T-cell (primary cell): ENCODE data around the gene SAMD1. TPM values are rescaled to one million over a fixed set of nuclear protein-coding genes. Genes with fewer than 3 reads are reported as not detected.
A peak's percentile ranks its signal among the peaks of the same experiment; 100 is the strongest.

ENCODE experiments used
- ATAC-seq, 4 experiments: fragments of 200-7000 bp in 3 of 4; fragments of 150-1000 bp in 1 of 4; cut with Tn5 transposase; replicated peaks in 1 of 4; 1 replicate in 3 of 4; 2 replicates in 1 of 4; pipeline ENCODE4 v1.10.0; 2021; ENCODE audit warnings: moderate library complexity in 3 of 4, mild to moderate bottlenecking in 2 of 4, moderate number of reproducible peaks in 1 of 4
- CTCF ChIA-PET, 2 donors: fragments of 300-600 bp; sonication (Branson Sonifier 250); formaldehyde crosslinking; loops; one replicate each; lab custom pipeline; 2022; ENCODE audit warnings: antibody characterized with exemption in 2 of 2; lab: Charles Lee
- POLR2A ChIA-PET, 2 donors: fragments of 300-600 bp; sonication (Branson Sonifier 250); formaldehyde crosslinking; loops; one replicate each; lab custom pipeline; 2022; ENCODE audit warnings: antibody characterized with exemption in 2 of 2; lab: Charles Lee
- DNase-seq, 35 experiments: peaks; one replicate each; pipeline versions ENCODE4 v3.0.0 to v3.0.0-alpha.2; 2013 to 2023
- H3K27ac ChIP-seq: one replicate; pipeline ENCODE4 v1.5.1; 2013; ENCODE audit warnings: low read length
- H3K27me3 ChIP-seq, 2 experiments: replicated peaks in 1 of 2; 1 replicate in 1 of 2; 2 replicates in 1 of 2; pipeline versions ENCODE4 v1.6.1 to v1.7.0; 2013; ENCODE audit warnings: low read length in 1 of 2, mixed read lengths in 1 of 2; ENCODE audit not compliant: control insufficient read depth in 2 of 2, insufficient read depth in 2 of 2; ENCODE audit errors: extremely low read depth in 1 of 2
- H3K36me3 ChIP-seq, 2 donors: 1 replicate in 1 of 2; 2 replicates in 1 of 2; pipeline versions ENCODE4 v1.6.1 to v1.7.0; 2013; ENCODE audit warnings: low read length in 1 of 2; ENCODE audit not compliant: control insufficient read depth in 2 of 2, insufficient read depth in 1 of 2; ENCODE audit errors: extremely low read depth in 1 of 2
- H3K4me1 ChIP-seq, 2 experiments: 1 replicate in 1 of 2; 2 replicates in 1 of 2; pipeline versions ENCODE4 v1.6.1 to v1.7.0; 2013; ENCODE audit warnings: low read length in 2 of 2, mixed read lengths in 1 of 2; ENCODE audit not compliant: insufficient read depth in 2 of 2, control insufficient read depth in 1 of 2; ENCODE audit errors: extremely low read depth in 1 of 2
- H3K4me3 ChIP-seq, 2 donors: 1 replicate in 1 of 2; 2 replicates in 1 of 2; pipeline versions ENCODE4 v1.5.1 to v1.7.0; 2013; ENCODE audit warnings: mild to moderate bottlenecking in 2 of 2, low read length in 1 of 2, moderate library complexity in 1 of 2; ENCODE audit not compliant: control insufficient read depth in 1 of 2; ENCODE audit errors: extremely low read depth in 1 of 2
- H3K9me3 ChIP-seq: 2 replicates; pipeline ENCODE4 v1.7.0; 2013
- H3K27ac Mint-ChIP-seq, 2 donors: one replicate each; pipeline ENCODE4 v1.8.0; 2020 to 2021; ENCODE audit warnings: mild to moderate bottlenecking in 2 of 2, mixed read lengths in 2 of 2
- H3K27me3 Mint-ChIP-seq, 2 donors: one replicate each; pipeline ENCODE4 v1.8.0; 2021 to 2022; ENCODE audit warnings: mixed read lengths in 2 of 2
- H3K36me3 Mint-ChIP-seq: one replicate; pipeline ENCODE4 v1.8.0; 2021; ENCODE audit warnings: mixed read lengths
- H3K4me1 Mint-ChIP-seq, 3 donors: one replicate each; pipeline ENCODE4 v1.8.0; 2020 to 2022; ENCODE audit warnings: mixed read lengths in 3 of 3, mild to moderate bottlenecking in 1 of 3
- H3K4me3 Mint-ChIP-seq, 3 donors: one replicate each; pipeline ENCODE4 v1.8.0; 2020 to 2022; ENCODE audit warnings: mild to moderate bottlenecking in 3 of 3, mixed read lengths in 3 of 3, moderate library complexity in 3 of 3
- H3K9me3 Mint-ChIP-seq, 3 donors: one replicate each; pipeline ENCODE4 v1.8.0; 2020 to 2022; ENCODE audit warnings: mixed read lengths in 3 of 3
- WGBS: methylation state at CpG from one replicate; pipeline ENCODE4 v1.1.5; 2013; ENCODE audit warnings: missing lambda C conversion rate; ENCODE audit not compliant: insufficient coverage; 5-methylcytosine and 5-hydroxymethylcytosine counted together
- total RNA-seq, 35 experiments: library from RNA in 6 of 35; stranded (reverse) in 6 of 35; fragments of 120-200 nt in 1 of 35; gene quantifications; one replicate each; pipeline versions ENCODE4 v1.2.1 to v1.2.4 and lab custom pipeline; 2013 to 2026

Gene SAMD1
- total RNA-seq, 5 donors from 2014 or later (not counting 1 experiment from before 2014, with no cell fraction given): 38.9 to 75.0 (median 59.2) TPM

DNA sequence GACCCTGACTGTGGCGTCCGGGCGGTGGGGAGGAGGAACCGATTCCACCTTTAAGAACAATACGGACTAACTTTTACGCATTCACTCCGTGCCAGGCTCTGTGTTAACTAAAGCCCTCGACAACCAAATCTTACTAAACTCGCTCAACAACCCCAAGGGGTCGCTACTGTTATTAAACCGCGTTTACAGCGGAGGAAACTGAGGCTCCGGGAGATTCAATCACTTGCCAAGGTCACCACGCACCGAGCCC, 1.2 kb downstream of the SAMD1 start:
- H3K4me3 Mint-ChIP-seq: peak overlapping the region; percentile 72 to 84 (median 73)
- H3K4me3 ChIP-seq: peak overlapping the region in 1 of 2 donors; percentile 35

DNA sequence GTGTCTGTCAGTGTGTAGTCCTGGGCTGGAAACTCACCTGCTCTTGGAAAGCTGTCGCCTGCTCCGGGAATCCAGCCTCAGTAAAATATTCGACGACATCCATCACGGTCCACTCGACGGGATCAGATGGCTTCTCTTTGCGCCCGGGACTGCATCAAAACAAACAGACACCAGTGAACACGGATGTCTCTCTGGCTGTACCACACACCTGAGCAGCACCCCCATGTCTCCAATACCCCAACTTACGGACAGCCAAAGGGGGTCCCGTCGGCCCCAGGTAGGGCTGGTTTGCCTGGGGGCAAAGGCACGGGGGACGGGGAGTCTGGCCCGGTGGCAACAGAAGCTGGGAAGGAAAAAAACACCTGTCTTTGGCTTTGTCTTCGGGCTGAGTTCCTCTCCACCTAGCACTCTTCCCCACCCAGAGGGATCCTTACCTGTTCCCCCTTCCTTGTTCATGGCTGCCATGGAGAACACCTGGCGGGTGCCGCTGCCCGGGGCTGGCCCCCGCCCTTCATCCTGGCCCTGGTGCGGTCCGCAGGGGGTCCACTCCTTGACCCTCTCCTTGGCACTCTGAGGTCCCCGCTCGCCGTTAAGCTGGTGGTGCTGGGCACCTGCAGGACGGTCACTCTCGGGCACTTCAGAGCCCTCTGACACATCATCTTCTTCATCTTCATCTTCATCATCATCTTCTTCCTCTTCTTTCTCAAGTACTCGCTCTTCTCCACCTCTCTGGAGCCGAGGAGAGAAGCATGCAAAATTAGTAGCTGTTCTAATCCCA, 1.7 kb downstream of the SAMD1 start:
- POLR2A ChIA-PET: interaction anchor here in 1 of 2 donors (0.8 kb wide), 1 partner anchor 16 kb away, joined by 3 read pairs; no protein-coding TSS in a partner anchor

More for the DNA sequence above, 1.2 kb downstream of the SAMD1 start:
- CTCF ChIA-PET: no interaction called here
- Mint-ChIP-seq H3K36me3 (peaks cover 10% of the 10 kb centered on the region), H3K27ac (peak overlapping the region; percentile 56 to 84), H3K4me1 (peaks cover 15 to 22% (median 17%) of the 10 kb centered on the region in 3 donors), H3K27me3 (peaks cover 0 to 2% of the 10 kb centered on the region in 2 donors), H3K9me3 (peaks cover 0 to 7% (median 0%) of the 10 kb centered on the region in 3 donors)
- POLR2A ChIA-PET: interaction anchor here in 1 of 2 donors (0.8 kb wide), 1 partner anchor 16 kb away, joined by 3 read pairs; no protein-coding TSS in a partner anchor
- H3K36me3 ChIP-seq: peaks cover 6% of the 10 kb centered on the region in 2 donors
- H3K9me3 ChIP-seq: no peaks in the 10 kb centered on the region
- no peak for ATAC-seq
- peak in 4 of 35 experiments; percentile 12 to 56 (median 25) for DNase-seq
- no peaks in the 10 kb centered on the region for H3K27me3 ChIP-seq
- H3K4me1 ChIP-seq: peaks cover 0 to 23% of the 10 kb centered on the region in 2 experiments
- H3K27ac ChIP-seq: no peak overlapping the region
- 21% methylated on average over 14 of the region's 16 CpGs for WGBS

DNA sequence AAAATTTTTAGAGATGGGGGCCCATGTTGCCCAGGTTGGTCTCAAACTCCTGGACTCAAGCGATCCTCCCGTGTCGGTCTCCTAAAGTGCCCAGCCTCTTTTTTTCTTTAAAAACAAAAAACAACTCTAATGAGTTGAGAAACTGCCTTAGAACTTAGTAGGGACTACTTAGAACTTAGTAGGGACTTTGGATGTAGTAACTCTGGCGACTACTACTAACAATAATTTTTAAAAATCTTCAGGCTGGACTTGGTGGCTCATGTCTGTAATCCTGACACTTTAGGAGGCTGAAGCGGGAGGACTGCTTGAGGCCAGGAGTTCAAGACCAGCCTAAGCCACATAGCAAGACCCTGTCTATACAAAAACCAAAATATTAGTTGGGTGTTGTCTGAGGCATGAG, 4.5 kb downstream of the SAMD1 start:
- Histone ChIP-seq H3K4me3 (no peak overlapping the region), H3K9me3 (no peaks in the 10 kb centered on the region), H3K27ac (no peak overlapping the region), H3K36me3 (peaks cover 6% of the 10 kb centered on the region in 2 donors), H3K27me3 (no peaks in the 10 kb centered on the region), H3K4me1 (peaks cover 6 to 20% of the 10 kb centered on the region in 2 experiments)
- no peak overlapping the region for H3K27ac Mint-ChIP-seq
- DNase-seq: no peak
- no peak overlapping the region for H3K4me3 Mint-ChIP-seq
- CTCF ChIA-PET: interaction anchor here in 1 of 2 donors (0.6 kb wide), 1 partner anchor 199 kb away, joined by 7 read pairs; no protein-coding TSS in a partner anchor
- no peak for ATAC-seq
- WGBS: no CpG with 5 or more reads among the region's 5 CpGs
- peaks cover 10% of the 10 kb centered on the region for H3K36me3 Mint-ChIP-seq
- no peaks in the 10 kb centered on the region for H3K27me3 Mint-ChIP-seq
- POLR2A ChIA-PET: interaction anchor here in 1 of 2 donors (0.6 kb wide), 1 partner anchor 10 kb away, joined by 5 read pairs; no protein-coding TSS in a partner anchor
- H3K4me1 Mint-ChIP-seq: peaks cover 14 to 24% (median 21%) of the 10 kb centered on the region in 3 donors
- no peaks in the 10 kb centered on the region for H3K9me3 Mint-ChIP-seq

More for the DNA sequence above, 1.7 kb downstream of the SAMD1 start:
- Mint-ChIP-seq H3K9me3 (peaks cover 0 to 7% (median 0%) of the 10 kb centered on the region in 3 donors), H3K4me1 (peaks cover 15 to 23% (median 17%) of the 10 kb centered on the region in 3 donors), H3K27me3 (peaks cover 0 to 2% of the 10 kb centered on the region in 2 donors), H3K36me3 (peaks cover 10% of the 10 kb centered on the region), H3K27ac (peak overlapping the region; percentile 56 to 84), H3K4me3 (peak overlapping the region; percentile 72 to 84 (median 73))
- no peaks in the 10 kb centered on the region for H3K27me3 ChIP-seq
- WGBS: 97% methylated on average over 26 of the region's 30 CpGs
- peaks cover 6% of the 10 kb centered on the region in 2 donors for H3K36me3 ChIP-seq
- no peak overlapping the region for H3K27ac ChIP-seq
- peak overlapping the region in 1 of 2 donors; percentile 35 for H3K4me3 ChIP-seq
- DNase-seq: no peak
- CTCF ChIA-PET: no interaction called here
- no peak for ATAC-seq
- no peaks in the 10 kb centered on the region for H3K9me3 ChIP-seq
- H3K4me1 ChIP-seq: peaks cover 0 to 23% of the 10 kb centered on the region in 2 experiments

DNA sequence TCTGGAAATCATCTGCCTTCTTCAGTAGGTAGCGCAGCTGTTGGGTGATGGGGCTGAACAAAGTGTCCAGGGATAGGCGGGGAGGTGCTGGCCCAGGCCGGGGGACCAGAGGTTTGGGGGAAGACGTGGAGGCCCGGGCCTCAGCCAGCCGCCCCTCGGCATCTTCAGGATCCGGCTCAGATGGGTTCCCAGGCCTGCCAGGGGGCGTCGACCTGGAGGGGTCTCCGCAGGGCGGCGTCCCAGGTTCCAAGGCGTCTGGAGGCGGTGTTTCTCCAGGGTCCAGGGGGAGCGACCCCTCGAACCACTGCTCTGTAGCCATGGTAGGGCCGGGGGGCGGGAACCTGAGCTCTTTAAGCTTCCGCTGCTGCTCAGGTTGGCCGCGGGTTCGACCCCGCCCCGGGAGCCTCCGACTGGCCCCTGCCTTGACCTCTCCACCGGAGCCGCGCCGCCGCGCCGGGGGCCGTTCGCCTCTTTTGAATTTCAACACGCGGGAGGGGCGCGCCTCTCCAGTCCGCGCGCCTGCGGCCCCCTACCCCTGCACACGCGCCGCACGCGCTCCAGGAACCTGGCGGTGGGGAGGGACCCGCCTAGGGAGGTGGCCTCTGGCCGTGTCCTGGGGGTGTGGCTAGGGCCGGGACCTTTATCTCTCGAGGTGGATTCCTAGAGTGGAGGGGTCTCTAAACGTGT, 5.1 kb downstream of the SAMD1 start, which contains the start of gene C19orf67:
Gene C19orf67, minus strand, starts transcription at position 475 of the 687 bp plus-strand sequence. Its CDS starts 156 bp downstream, at position 319.
- H3K36me3 Mint-ChIP-seq: peaks cover 10% of the 10 kb centered on the region
- peak within 1 kb of the TSS; percentile 11 to 55 for H3K27ac Mint-ChIP-seq
- no peaks in the 10 kb centered on the region for H3K27me3 Mint-ChIP-seq
- no peak within 1 kb of the TSS for H3K4me3 Mint-ChIP-seq
- Histone ChIP-seq H3K27me3 (no peaks in the 10 kb centered on the region), H3K4me3 (no peak within 1 kb of the TSS), H3K9me3 (no peaks in the 10 kb centered on the region), H3K4me1 (peaks cover 9 to 27% of the 10 kb centered on the region in 2 experiments), H3K27ac (no peak within 1 kb of the TSS), H3K36me3 (peaks cover 6% of the 10 kb centered on the region in 2 donors)
- ChIA-PET CTCF (interaction anchor here in 1 of 2 donors (0.6 kb wide), 1 partner anchor 199 kb away, joined by 7 read pairs; no protein-coding TSS in a partner anchor), POLR2A (interaction anchor here in 1 of 2 donors (0.6 kb wide), 1 partner anchor 9 kb away, joined by 5 read pairs; no protein-coding TSS in a partner anchor)
- H3K9me3 Mint-ChIP-seq: no peaks in the 10 kb centered on the region
- 92% methylated on average over 49 of the region's 54 CpGs for WGBS
- H3K4me1 Mint-ChIP-seq: peaks cover 20 to 28% (median 27%) of the 10 kb centered on the region in 3 donors
- DNase-seq (no peak), ATAC-seq (no peak)

DNA sequence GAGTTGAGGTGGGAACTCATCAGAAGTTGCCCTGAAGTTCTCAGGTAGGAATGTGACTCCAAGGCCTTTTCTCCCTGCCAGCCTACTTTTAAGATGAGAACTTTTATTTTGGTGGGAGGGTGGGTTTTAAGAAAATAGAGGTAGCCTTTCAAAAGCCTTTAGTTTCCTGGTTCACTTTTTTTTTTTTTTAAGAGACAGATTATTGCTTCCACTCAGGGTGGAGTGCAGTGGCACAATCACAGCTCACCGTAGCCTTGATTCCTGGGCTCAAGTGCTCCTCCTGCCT, 7.9 kb downstream of the SAMD1 start:
- no peak for DNase-seq
- no peak overlapping the region for H3K4me3 ChIP-seq
- Mint-ChIP-seq H3K36me3 (no peaks in the 10 kb centered on the region), H3K27ac (peak overlapping the region; percentile 63 to 72), H3K9me3 (no peaks in the 10 kb centered on the region), H3K4me3 (peak overlapping the region; percentile 85 to 93 (median 90)), H3K27me3 (no peaks in the 10 kb centered on the region), H3K4me1 (peaks cover 20 to 24% (median 21%) of the 10 kb centered on the region in 3 donors)
- H3K27ac ChIP-seq: no peak overlapping the region
- ChIA-PET CTCF (interaction anchor here (0.5 to 2.0 kb wide), 5 partner anchors 49 to 907 kb away, joined by 4 to 10 read pairs (median 8); partner anchors contain the start of gene ASF1B (in 1 of the 2)), POLR2A (interaction anchor here in 1 of 2 donors (0.7 kb wide), 1 partner anchor 109 kb away, joined by 3 read pairs; no protein-coding TSS in a partner anchor)
- no peak for ATAC-seq
- H3K36me3 ChIP-seq: no peaks in the 10 kb centered on the region
- no peaks in the 10 kb centered on the region for H3K9me3 ChIP-seq
- 71% methylated on average over 1 of the region's 1 CpG for WGBS
- no peaks in the 10 kb centered on the region for H3K27me3 ChIP-seq
- peaks cover 9 to 21% of the 10 kb centered on the region in 2 experiments for H3K4me1 ChIP-seq
